Erythroblast (primary cell): ENCODE measurements around the gene SST.

Experiments used
- GATA1 ChIP-seq: IDR thresholded peaks from 2 replicates; pipeline ENCODE4 v1.6.1; 2011; ENCODE audit warnings: low read depth, mild to moderate bottlenecking, control low read depth, low read length, moderate library complexity
- POLR2A ChIP-seq: IDR thresholded peaks from 2 replicates; pipeline ENCODE4 v1.6.1; 2011; ENCODE audit warnings: mild to moderate bottlenecking, low read length

- no peak for TF ChIP-seq POLR2A
- no peak for TF ChIP-seq GATA1
Measured at GRCh38 chr3:187669675-187670504, at the start of gene SST.
